RPMI7951 (cell line): ENCODE results near the gene SENP6. TPM values are rescaled to one million over a fixed set of nuclear protein-coding genes. Genes with fewer than 3 reads are reported as not detected.

Source experiments
- DNase-seq: peaks from one replicate; pipeline ENCODE4 v3.0.0-alpha.2; 2012; ENCODE audit warnings: low read depth
- total RNA-seq: library from RNA; depleted of rRNA; stranded (reverse); fragments of >200 nt; shearing (Covaris generic); gene quantifications from 2 replicates; pipeline ENCODE4 v1.2.3, GENCODE V29; 2014; rRNA removed

SENP6 gene
- total RNA-seq, 1 experiment from 2014 or later = 66.2 TPM

DNA sequence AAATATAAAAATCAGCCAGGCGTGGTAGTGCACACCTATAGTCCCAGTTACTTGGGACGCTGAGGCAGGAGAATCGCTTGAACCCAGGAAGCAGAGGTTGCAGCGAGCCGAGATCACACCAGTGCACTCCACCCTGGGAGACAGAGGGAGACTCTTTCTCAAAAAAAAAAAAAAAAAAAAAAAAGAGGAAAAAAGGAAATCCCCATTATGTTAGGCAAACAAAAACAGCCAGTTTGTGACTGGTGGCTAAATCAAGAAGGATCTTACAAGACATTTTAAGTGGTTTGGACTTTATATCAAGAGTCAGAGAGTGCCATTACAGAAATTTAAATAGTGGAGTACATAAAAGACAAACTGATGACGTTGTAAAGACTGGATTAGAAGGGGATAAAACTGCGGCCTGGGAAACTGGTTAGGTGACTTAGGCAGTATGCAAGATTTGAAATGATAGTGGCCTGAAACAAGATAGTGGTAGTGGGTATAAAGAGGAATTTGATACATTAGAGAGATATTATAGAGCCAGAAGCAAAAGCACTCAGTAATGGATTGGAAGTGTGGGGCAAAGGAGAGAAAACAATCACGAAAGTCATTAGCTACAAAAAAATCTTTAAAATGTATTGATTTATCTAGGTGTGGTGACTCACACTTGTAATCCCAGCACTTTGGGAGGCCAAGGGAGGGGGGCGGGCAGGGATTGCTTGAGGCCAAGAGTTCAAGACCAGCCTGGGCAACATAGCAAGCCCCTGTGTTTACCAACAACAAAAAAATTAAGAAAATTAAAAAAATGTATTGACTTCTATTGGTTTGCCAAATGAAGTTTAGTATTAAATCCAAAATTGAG lies 145.7 kb downstream of the SENP6 start:
- DNase-seq = no peak

- no peak for DNase-seq
Measured at GRCh38 chr6:75748003-75748742, 146.5 kb downstream of the SENP6 start.

DNA sequence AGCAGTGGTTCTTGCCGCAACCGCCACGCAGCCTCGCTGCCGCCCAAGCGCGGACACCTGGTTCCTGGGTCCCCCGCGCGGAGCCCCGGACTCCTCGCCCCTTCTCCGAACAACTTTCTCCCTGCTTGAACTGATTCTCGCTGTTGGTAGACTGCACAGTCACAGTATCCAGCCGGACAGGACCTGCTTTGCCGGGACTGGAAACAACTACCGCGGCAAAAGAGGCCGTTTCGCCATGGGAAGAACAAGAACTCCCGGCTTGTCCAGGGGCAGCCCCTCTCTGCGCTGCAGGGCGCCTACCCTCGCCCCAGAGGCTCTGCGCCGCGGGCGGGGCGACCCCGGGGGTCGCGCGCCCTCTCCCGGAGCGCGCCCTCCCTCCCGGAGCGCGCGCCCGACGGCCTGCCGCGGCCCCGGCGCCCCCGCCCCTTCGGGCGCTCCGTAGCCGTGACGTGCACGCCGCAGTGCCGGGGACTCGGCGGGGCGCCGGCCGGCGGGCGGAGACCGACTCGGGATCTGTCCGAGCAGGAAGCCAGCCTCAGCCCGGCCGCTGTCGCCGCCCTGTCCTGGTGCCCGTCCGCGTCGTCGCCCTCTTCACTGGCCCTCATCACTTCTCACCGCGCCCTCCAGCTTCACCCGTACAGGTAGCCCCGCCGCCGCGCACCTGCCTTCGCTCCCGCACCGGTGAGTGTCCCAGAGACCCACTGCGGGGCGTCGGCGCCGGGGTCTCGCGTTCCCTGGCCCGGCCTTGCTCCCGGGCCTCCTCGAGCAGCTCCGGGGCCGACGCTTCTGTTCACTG lies 147.3 kb downstream of the SENP6 start, which contains the start of gene MYO6:
Gene MYO6, plus strand, starts transcription at position 497 of the 796 bp plus-strand sequence. CDS start 68,309 bp downstream, outside the sequence.
- DNase-seq = peak; percentile 62

DNA sequence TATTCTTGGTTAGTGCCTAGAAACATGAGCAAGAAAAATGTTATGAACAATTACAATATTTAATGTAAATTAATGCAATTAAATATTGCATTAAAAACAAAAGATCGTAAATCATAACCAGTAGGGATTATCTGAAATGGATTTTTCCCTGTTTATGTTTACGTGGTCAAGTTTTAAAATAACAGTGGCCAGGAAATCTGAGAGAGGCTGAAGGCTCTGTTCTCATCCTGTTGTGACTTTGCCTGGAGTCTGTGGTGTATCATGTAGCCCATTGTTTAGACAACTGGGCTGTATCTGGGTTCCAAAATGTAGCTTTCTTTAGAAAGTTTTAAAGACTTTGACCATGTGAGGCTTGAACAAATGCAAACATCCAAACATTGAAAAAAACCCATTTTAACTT lies 149.8 kb downstream of the SENP6 start:
- DNase-seq = peak; percentile 13

- DNase-seq = peak; percentile 6
Measured at GRCh38 chr6:75752365-75752764, 150.7 kb downstream of the SENP6 start.

- no peak for DNase-seq
Measured at GRCh38 chr6:75755704-75756103, 154.0 kb downstream of the SENP6 start.

DNA sequence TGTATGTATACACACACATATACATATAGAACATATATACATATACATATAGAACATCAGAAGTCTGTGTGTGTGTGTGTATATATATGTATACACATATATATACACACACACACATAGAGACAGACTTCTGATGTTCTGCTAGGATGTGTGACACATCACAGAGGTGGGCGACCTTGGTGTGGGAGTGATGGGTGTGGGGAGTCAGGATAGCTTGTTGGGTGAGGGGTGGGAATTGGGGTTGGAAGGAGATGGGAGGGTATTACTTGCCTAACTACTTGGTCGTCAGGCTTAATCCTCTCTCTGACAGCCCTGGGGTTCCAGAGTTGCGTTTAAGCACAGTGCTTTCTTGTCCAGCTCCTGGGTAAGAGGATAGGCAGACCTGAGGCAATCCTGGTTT lies 155.6 kb downstream of the SENP6 start:
- no peak for DNase-seq

DNA sequence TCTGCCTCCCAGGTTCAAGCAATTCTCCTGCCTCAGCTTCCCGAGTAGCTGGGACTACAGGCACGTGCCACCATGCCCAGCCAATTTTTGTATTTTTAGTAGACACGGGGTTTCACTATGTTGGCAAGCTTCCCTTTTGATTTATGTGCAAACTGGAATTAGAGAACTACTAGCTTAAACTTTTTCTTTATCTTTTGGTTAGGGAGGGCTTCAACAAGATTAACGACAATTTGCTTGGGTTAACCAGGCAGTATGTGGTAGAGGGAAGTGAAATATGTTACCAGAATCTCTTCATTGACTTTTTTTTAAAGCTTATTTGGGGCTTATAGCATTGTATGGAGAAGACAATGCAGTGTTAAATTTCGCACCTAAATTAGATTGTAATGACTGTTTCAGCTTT lies 156.4 kb downstream of the SENP6 start:
- no peak for DNase-seq

DNA sequence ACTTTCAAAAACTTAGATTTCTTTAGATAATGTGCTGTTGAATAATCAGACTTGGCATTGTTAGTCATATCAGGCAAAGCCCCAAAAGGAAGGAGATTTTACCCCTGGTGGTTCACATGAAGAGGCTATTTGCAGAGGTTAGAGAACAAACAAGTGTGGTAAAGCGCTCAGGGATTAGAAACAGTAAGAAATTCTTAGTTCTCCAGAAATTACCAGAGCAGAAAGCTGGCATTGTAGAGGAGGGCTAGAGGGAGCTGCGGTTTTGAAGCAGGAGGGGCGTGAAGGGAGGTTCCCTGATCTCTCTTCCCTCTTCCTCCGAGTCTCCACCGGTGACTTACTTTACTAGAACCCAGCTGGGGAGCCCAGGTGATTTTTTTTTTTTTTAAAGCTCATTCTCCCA lies 157.5 kb downstream of the SENP6 start:
- peak; percentile 8 for DNase-seq

DNA sequence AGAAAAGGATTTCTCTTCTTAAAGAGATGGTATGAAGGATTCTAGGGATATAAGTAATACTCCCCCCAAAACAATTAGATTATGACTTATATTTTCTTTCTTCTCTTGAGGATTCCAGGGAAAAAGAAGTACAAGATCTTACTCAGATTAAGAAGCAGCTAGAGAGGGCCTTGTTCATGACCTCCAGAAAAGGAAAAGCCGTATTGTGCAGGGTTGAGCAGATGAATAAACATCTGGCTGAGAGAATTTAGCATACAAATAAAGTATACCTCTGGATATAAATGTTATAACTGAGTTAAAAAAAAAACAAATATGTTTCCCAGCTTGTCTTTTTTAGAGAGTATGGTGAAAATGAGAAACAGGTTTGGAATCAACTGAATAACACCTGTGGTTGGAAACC lies 158.6 kb downstream of the SENP6 start:
- no peak for DNase-seq

- DNase-seq = no peak
Measured at GRCh38 chr6:75761489-75761888, 159.8 kb downstream of the SENP6 start.

- no peak for DNase-seq
Measured at GRCh38 chr6:75762063-75762462, 160.4 kb downstream of the SENP6 start.

DNA sequence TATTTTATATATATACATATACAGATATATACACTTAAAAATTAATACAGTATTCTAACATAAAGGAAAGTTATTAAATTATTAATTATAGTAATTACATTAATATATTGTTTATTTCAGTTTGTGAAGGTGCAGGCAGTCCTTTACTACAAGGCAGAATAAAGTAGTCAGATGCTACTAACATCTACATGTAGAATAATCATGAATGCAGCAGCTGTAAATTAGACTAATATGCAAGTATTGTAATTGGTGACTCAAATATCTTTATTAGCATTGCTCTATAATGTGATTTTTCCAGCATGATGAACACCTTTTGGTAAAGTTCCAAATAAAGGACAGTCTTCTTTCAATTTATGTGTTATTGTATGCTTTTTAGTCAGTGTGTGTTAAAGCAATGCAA lies 164.7 kb downstream of the SENP6 start:
- no peak for DNase-seq

Other genes with a start within 250 kb of the SENP6 start
- not detected in 2 replicates for gene FILIP1, start 108.1 kb upstream of the SENP6 start, total RNA-seq
- gene MYO6, start 147.4 kb downstream of the SENP6 start, total RNA-seq = 5.0 and 6.0 TPM in 2 replicates